Measurements from ENCODE around the gene ZNF189.

The ZNF189 gene

DNA sequence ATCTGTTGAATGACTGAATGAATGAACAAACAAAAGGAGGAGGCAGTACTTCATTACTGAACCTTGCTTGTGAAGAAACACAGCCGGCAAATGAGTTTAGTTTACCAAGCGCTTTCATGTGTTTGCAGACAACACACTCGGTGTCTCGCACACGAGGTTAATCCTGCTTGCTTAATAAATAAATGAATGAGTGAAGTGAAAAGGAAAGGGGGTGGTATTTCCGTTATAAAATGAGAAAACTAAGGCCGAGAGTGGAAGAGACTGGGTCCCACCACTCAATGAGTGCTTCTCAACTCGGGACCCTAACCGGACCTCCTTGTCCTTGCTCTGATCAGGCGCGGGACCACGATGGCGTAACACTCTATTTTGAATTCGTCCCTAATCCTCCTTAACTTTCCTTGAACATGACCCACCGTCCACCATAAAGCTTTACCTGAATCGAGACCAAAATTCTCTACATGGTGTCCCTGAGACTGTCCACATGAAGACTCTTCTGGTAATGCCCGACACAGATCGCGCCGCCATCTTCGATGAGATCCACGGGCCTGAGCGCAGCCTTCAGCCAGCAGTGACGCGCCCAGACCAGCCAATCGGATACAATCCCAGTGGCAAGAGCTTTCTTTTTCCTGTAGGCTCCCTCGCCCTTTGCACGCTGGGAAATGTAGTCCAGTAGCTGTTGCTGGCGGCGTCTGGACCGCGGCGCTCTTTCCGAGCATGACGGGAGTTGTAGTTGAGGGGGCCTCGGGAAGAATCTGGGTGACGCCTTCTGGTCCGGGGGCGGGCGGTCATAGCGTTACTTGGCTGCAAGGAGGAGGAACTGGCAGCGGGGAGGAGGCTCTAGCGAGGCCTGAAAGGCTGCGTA lies at the start of gene ZNF189, which contains the start of gene MRPL50:
ZNF189 (plus strand) TSS at position 784 of the 862 bp plus-strand sequence. CDS start 306 bp downstream, outside the sequence.
MRPL50 (minus strand) TSS at position 551 of the 862 bp plus-strand sequence; CDS start at position 525, 26 bp downstream.
- DNase-seq = peak; percentile 62 to 100 (median 98)

DNA sequence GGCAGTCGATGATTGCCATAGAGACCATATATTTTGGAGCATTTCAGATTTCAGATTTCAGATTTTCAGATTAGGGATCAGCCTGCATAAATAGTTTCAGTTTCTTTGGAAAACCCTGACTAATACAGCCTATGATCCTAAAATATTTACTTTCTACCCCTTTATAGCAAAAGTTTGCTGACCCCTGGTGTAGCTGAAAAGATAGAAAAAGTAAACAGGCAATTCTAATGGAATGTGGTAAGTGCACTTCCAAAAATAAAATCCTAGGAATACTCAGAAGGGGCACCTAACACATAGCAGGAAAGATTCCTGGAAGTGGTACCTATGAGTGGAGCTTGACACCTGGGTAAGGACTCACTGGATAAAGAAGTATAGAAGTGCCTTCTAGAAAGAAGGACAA lies 48.4 kb upstream of the ZNF189 start:
- no peak for DNase-seq

DNA sequence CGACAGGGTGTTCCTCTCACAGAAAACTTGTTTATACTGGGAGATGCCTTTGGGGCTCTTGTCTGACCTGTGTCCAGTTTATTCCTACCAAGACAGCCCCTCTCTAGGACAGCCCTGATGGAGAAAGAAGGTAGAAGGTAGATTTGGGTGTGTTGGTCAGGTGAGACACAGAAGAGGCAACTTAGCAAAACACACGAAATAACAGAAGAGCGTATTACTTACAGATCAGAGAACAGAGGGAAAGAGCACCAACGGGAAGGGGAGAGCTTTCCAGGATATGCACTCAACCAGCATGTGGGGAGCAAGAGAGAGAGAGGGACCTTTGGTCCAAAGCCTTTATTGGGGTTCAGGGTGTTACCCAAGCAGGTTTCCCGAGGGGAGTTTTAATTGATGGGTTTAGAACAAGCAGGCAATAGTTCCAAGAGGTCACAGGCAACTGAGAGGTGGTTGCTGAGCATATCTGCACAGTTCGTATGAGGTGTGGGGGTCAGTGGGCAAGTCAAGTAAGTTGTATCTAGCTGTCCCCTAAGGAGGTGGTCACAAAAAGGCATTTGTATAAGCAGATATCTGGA lies 45.7 kb upstream of the ZNF189 start:
- no peak for DNase-seq

DNA sequence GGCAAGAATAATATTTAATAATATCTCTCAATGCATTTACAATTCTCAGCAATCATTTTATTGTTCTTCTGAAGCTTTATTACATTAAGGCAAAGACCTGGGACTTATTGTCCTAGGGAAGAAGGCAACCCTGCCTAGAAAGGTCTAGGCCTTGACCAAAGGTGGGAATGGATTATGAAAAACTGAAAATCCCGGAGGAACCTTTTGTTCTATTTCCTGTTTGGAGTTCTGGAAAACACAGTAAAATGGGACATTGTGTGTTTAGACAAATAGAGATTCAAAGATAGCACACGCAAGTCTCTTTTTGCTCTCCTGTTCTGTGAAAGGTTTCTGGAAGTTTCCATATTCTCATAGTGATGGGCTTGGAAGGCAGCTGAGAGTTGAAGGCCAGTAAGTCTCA lies 45.0 kb upstream of the ZNF189 start:
- no peak for DNase-seq

DNA sequence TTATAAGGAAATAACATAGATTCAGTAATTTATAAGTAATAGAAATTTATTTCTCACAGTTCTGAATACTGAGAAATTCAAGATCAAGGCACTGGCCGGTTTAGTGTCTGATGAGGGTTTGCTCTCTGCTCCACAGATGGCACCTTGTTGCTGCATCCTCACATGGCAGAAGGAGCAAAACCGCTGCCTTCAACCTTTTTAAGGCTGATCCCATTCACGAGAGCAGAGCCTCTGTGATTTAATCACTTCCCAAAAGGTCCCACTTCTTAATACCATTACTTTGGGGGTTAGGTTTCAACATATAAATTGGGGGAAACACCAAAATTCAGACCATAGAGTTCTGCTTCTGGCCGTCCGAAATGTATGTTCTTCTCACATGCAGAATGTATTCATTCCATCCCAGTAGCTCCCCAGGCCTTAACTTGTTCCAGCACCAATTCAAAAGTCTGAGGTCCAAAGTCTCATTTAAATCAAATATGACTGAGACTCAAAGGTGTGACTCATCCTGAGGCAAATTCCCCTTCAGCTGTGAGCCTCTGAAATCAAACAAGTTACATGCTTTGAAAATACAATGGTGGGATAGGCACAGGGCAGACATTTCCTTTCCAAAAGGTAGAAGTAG lies 44.4 kb upstream of the ZNF189 start:
- DNase-seq = no peak

DNA sequence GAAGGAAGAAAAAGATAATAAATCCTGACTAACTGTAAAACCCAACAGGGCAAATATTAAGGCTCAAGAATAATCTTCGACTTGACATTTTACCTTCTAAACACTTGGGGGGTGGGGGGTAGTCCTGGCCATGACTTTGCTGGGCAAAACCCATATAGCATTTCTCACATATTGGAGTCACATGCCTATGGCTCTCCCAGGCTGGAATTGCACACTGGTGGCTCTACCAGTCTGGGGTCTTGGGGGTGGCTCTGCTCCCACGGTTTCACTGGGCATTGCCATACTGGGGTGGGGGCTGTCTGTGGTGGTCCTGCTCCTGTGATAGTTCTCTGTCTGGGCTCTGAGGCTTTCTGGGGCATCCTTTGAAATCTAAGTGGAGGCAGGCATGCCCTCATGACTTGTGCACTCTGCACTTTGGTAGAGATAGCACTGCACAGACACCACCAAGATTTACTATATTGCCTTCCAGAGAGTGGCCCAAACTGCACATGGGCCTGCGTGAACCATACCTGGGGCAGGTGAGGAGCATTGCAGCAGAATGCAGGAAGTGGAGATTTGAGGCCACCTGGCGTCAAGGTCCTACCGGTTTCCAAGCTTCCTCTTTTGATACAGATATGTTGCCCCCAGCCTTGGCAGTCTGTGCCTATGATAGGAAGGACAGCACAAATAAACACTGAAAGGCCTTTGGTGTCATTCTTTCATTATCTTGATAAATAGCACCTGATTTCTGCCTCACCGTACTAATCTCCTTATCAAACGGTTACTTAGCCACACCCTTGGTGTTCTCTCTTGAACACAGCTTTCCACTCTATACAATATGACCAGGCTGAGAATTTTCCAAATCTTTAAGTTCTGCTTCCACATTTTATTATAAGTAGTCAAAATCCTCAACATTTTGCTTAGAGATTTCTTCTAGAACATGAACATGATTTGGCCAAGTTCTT lies 43.6 kb upstream of the ZNF189 start:
- no peak for DNase-seq

DNA sequence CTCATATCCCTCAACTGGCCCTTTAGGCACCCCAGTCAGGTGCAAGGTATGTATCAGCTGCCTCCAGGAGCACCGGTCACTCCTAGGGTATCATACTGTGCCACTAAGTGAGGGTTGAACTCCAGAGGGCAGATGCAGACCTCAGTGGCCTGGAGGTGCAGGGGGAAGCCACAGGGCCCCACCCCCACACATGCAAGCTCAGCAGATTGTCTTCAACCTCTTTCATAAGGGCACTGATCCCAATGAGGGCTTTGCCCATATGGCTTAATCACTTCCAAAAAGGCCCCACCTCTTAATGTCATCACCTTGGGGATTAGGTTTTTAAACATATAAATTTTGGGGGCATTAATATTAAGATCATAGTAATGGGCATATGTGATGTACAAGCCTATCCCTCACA lies 42.0 kb upstream of the ZNF189 start:
- no peak for DNase-seq

DNA sequence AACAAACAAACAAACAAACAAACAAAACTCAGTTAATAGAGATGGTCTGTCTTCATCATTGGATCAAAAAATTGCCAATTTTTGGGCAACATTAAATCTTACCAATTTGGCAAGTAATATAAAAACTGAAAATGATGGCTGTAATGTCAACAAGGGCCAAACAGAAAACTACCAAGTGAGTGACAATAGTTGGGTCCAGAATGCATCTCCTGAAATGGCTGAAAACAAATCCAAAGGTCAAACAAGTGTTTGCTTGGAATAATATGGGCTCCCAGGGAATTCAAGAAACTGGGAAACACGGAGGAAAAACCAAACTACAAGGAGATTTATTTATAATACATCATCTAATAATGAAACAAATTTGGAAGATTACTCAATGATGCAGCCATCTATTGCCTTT lies 39.0 kb upstream of the ZNF189 start:
- DNase-seq = no peak

DNA sequence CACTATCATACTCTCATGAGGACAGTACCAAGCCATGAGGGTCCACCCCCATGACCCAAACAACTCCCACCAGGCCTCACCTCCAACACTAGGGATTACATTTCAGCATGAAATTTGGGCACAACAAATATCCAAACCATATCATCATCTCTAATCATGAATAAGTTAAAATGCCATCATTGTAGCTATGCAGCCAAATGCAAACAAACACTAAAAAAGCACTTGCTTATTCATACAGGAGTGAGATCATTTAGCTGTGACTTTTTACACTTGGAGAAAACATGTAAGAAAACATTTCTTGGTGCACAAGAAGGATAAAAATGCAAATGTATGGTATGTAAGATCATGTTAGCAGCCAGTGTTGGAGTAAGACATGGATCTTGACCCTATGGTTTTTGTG lies 38.0 kb upstream of the ZNF189 start:
- DNase-seq = no peak

DNA sequence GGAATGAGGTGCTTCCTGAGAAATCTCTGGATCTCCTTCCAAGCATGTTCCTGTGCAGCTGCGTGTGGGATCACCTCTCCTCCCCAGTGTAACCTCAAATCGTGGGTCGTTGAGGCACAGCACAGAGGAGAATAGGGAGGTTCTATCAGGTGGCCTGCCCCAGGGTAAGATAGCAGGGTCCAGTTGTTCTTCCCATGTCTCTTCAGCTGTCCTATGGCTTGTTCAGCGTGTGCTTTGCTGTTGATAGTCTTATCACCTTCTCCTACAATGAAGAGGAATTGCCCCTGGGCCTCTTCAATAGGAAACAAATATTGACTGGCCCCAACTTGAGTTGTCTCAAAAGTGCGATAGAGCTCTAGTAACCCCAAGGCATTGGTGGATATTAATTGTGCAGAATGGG lies 36.2 kb upstream of the ZNF189 start:
- DNase-seq = no peak

DNA sequence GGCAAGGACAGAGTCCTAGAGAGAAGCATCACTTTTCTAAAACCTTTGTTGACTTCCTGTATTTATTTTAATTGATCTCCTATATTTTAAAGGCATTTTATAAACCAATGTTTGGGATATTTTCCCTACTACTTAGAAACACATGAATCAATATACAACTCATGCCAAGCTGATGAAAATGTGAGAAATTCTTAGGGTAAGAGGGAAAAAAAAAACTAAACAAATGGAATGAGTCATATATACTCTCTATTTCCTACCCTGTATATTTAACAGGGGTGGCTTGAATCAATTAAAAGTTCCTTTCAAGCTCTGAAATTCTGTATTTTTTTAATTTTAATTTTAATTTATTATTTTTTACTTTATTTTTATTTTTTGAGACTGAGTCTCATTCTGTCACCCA lies 33.5 kb upstream of the ZNF189 start:
- no peak for DNase-seq

DNA sequence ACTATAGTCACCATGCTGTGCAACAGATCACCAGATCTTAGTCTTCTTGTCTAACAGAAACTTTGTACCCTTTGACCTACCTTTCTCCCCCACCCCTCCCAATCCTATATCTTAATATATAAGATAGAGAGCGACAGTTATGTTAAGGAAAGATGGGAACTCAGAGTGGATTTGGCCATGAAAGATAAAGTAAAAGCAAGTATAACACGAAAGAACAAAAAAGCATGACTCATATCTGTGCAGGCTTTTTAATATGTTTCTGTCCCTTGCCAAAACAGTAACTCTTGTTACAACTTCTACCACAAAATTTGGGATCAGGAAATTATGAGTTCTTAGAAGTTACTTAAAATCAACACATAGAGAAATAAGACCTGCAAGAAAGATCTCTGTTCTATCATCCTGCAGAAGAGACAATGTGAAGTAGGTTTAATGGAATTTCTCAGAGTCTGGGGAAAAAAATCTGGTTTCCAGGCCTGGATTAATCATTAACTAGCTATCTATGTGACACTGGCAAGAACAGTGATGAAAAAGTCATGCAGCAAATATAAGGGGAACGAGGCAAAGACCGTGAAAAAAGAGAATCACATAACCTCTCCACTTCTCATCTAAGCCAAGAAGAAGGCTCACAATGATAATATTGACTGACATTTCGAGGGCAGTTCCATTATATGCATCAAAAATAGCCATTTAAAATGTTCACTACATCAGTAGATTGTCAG lies 32.5 kb upstream of the ZNF189 start:
- no peak for DNase-seq

DNA sequence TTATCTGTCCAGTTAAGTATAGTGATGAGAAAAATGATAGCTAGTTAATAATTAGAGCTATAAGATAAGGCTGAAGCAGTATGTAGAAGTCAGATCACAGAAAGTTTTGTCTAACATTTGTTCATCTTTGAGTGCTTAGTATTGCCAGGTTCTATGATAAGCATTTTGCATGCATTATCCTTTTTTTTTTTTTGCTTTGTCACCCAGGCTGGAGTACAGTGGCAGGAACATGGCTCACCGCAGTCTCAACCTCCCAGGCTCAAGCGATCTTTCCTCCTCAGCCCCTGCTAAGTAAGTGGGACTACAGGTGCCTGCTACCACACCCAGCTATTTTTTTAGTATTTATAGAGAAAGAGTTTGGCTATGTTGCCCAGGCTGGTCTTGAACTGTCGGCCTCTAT lies 31.3 kb upstream of the ZNF189 start:
- no peak for DNase-seq

DNA sequence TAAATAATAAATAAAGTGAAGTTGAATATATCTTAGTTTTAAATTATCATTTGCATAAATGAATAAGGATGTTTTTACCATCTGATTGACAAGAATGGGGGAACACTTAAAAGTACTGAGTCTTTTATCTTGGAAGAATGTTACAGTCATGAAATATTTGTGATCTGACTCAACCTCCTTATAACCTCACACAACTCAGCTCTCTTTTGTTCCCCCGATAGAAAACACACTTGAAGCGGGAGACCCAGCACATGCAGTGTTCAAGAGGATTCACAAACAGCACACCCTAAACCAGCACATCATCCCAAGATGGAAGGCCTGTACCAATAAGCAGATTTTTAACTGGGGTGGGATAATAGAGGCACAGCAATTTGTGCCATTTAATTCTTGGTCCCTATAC lies 29.4 kb upstream of the ZNF189 start:
- no peak for DNase-seq

DNA sequence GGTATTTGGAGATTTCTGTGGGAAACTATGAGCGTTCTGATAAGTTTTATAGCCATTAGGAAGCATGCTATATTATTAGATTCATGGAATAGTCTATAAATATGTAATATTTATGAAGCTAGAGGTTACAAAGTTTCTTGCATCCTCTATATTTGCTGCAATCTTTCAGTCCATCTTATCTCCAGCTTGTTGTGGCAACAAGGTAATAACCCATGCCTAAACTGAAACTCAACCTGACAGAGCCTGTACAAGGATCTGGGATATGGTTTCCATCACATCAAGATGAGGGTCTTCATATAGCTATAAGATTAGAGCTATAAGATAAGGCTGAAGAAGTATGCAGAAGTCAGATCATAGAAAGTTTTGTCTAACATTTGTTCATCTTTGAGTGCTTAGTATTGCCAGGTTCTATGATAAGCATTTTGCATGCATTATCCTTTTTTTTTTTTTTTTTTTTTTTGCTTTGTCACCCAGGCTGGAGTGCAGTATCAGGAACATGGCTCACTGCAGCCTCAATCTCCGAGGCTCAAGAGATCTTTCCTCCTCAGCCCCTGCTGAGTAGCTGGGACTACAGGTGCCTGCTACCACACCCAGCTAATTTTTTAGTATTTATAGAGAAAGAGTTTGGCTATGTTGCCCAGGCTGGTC lies 28.6 kb upstream of the ZNF189 start:
- DNase-seq = no peak

DNA sequence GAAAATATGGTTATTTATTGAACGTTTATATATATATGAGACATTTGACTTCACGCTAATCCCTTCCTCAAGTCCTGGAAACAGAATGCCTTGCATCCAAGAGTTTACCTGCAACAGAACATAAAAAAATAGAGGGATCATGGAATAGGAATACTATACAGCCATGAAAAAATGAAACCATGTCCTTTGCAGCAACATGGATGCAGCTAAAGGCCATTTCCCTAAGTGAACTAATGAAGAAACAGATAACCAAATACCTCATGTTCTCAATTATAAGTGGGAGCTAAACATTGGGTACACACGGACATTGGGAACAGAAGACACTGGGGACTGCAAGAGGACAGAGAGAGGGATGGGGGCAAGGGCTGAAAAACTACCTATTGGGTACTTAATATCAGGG lies 26.8 kb upstream of the ZNF189 start:
- no peak for DNase-seq

DNA sequence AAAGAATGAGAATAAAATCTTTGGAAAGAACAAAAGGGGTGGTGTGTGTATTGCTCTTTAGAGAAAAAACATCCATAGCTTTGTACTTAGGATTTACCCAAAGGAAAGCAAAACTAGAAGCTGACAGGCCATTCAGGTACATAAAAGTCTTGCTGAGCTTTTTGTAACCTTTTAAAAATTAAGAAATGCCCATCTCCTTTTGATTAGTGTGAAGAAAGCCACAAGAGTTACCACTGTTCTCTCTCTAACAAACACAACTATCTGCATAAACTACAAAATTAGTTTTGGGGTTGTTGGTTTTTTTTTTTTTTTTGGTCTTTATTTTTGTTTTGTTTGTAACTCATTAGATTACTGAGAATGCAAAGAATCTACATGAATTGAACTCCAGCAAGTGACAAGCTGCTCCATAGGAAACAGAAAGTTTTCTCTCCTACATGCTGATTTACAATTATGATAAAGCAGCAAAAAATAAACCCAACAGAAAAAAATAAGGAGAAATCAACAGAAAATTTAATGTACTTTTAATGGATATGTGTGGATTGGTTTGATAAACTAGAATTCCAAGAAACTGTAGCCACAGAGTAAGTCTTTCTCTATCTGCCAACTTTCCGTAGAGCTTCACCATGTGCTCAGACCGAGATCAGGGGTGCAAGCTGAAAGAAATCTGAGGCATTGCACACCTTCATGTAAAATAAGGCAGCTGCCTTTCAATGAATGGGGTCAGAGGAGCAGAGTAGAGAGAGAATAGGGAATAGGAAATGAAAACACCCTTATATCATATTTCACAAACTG lies 26.1 kb upstream of the ZNF189 start:
- no peak for DNase-seq

DNA sequence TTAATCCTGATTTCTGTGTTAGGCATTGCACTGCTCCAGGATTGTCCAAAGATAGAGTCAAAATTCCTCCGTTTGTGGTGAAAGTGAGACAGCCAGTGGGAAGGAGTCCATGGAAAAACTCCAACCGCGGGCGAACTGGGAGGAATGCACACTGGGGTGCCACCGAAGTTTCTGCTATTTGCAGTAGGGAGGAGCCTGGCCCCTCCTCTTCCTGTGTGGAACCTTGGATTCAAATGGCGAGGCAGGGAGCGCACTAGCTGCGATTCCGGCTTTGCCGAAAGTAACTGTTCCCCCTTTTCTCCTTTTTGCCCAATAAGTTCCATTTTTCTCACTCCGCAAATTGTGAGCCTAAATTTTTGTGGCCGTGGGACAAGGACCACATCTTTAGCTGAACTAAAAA lies 23.1 kb upstream of the ZNF189 start:
- DNase-seq = no peak

DNA sequence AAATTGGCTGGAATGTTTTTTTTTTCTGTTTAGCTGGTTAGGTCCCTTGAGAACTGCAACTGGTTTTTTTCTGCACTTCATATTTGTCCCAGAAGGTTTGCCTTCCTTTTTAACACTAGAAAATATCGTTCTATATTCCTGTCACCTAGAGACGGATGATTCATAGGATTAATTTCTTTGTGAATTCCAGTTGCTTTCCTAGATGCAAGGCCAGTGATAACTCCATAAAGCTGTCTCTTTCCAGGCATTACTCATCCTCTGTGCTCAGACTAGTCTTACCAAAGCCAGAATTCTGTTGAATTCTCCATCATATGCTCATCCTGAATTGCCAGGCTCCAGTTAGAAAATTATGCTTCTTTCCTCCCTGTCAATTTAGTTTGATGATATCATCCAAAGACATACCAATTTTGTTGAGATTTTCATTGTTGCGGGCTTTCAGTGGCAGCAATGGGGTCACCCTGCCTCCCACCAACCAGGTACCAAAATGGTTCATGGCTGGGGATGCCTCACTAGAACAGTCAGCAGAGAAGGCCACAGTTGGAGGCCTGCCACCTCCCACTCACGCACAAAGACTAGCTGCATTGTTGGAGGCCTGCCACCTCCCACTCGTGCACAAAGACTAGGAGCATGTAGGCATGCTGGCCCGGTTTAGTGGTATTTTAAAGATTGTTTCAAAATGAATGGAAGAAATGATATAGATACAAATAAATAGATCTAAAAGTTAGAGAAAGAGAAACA lies 22.4 kb upstream of the ZNF189 start:
- peak in 1 of 51 donors; percentile 66 for DNase-seq
